GM12878 (cell line): ENCODE data around the gene MRPL49. TPM values are rescaled to one million over a fixed set of nuclear protein-coding genes. Genes with fewer than 3 reads are reported as not detected.
A peak's percentile ranks its signal among the peaks of the same experiment; 100 is the strongest.

ENCODE experiments used
- BACH1 ChIP-seq: fragments of 450-650 bp; IDR thresholded peaks from 2 replicates; pipeline ENCODE4 v1.6.1; 2017; ENCODE audit warnings: mild to moderate bottlenecking, borderline replicate concordance
- CBX5 ChIP-seq: sonication (generic); IDR thresholded peaks from 2 replicates; pipeline ENCODE4 v1.6.1; 2016; ENCODE audit warnings: low read depth, moderate library complexity, mild to moderate bottlenecking, inconsistent platforms
- CHD2 ChIP-seq: IDR thresholded peaks from 2 replicates; pipeline ENCODE4 v1.6.1; 2011; ENCODE audit warnings: low read depth, low read length, improper control_type of control experiment, borderline replicate concordance
- CHD4 ChIP-seq: fragments of 200-600 bp; sonication (generic); IDR thresholded peaks from 2 replicates; pipeline ENCODE4 v1.6.1; 2016; ENCODE audit warnings: mild to moderate bottlenecking
- HDAC6 ChIP-seq: fragments of 200-600 bp; sonication (generic); IDR thresholded peaks from one replicate; pipeline ENCODE4 v1.8.0; 2017; ENCODE audit warnings: antibody characterized with exemption; ENCODE audit not compliant: unreplicated experiment
- JUND ChIP-seq: IDR thresholded peaks from 2 replicates; pipeline ENCODE4 v1.6.1; 2012; ENCODE audit warnings: low read depth, mild to moderate bottlenecking, low read length, improper control_type of control experiment, moderate library complexity
- MXI1 ChIP-seq: fragments of 150-350 bp; IDR thresholded peaks from 2 replicates; pipeline ENCODE4 v1.6.1; 2011; ENCODE audit warnings: low read depth, mild to moderate bottlenecking, inconsistent platforms, low read length, improper control_type of control experiment
- NFYA ChIP-seq: IDR thresholded peaks from 2 replicates; pipeline ENCODE4 v1.6.1; 2011; ENCODE audit warnings: low read depth, mild to moderate bottlenecking, low read length, improper control_type of control experiment, borderline replicate concordance
- POLR2AphosphoS2 ChIP-seq: IDR thresholded peaks from 2 replicates; pipeline ENCODE4 v1.6.1; 2011; ENCODE audit warnings: low read depth, mild to moderate bottlenecking, low read length, improper control_type of control experiment, moderate library complexity
- POU2F2 ChIP-seq: IDR thresholded peaks from 3 replicates; pipeline ENCODE4 v1.6.1; 2011; ENCODE audit warnings: low read depth, mild to moderate bottlenecking, low read length, borderline replicate concordance
- RBBP5 ChIP-seq: fragments of 200-600 bp; sonication (generic); conservative IDR thresholded peaks from 2 replicates; pipeline ENCODE4 v1.6.1; 2016
- SP1 ChIP-seq: IDR thresholded peaks from one replicate; pipeline ENCODE4 v1.6.1; 2011; ENCODE audit warnings: low read depth, low read length
- SREBF2 ChIP-seq: IDR thresholded peaks from 2 replicates; pipeline ENCODE4 v1.6.1; 2012; ENCODE audit warnings: mild to moderate bottlenecking, low read length
- TCF7 ChIP-seq: IDR thresholded peaks from 2 replicates; pipeline ENCODE4 v1.6.1; 2014; ENCODE audit warnings: antibody characterized with exemption, borderline replicate concordance
- polyA plus RNA-seq, 11 experiments: library from polyadenylated mRNA; depleted of rRNA in 4 of 11; unstranded in 6 of 11; stranded (reverse) in 5 of 11; fragments of >200 nt; fragmentation: Nextera tagmentation in 4 of 11; fragmentation: Illumina TruSeq in 1 of 11; extraction: Ambion mirVana in 4 of 11; extraction: Trizol in 1 of 11; gene quantifications; 1 replicate in 1 of 11; 2 replicates in 10 of 11; pipeline versions ENCODE4 v1.2.1 to v1.2.3, GENCODE V29; 2011 to 2016; ENCODE audit warnings: inconsistent platforms in 2 of 11, missing spikeins in 2 of 11, low read depth in 1 of 11
- total RNA-seq, 4 experiments: library from RNA; depleted of rRNA in 3 of 4; stranded (reverse); fragments of >200 nt in 3 of 4; fragmentation: Illumina TruSeq in 1 of 4; extraction: Trizol in 1 of 4; gene quantifications; 2 replicates each; pipeline versions ENCODE4 v1.2.1 to v1.2.3, GENCODE V29; 2013 to 2021
- TF ChIP-seq, protein P1 (sequence below): fragments of 450-650 bp; IDR thresholded peaks from 2 replicates; pipeline ENCODE4 v1.6.1; 2016; ENCODE audit warnings: mild to moderate bottlenecking, moderate library complexity, borderline replicate concordance
- TF ChIP-seq, protein P2 (sequence below): IDR thresholded peaks from 2 replicates; pipeline ENCODE4 v1.6.1; 2012; ENCODE audit warnings: low read depth, low read length, improper control_type of control experiment
- TF ChIP-seq, protein P3 (sequence below): IDR thresholded peaks from 2 replicates; pipeline ENCODE4 v1.6.1; 2011; ENCODE audit warnings: low read depth, low read length, improper control_type of control experiment, borderline replicate concordance
- TF ChIP-seq, protein P4 (sequence below): IDR thresholded peaks from 2 replicates; pipeline ENCODE4 v1.6.1; 2012; ENCODE audit warnings: low read depth, low read length, improper control_type of control experiment
- TF ChIP-seq, protein P5 (sequence below): fragments of 450-650 bp; IDR thresholded peaks from 2 replicates; pipeline ENCODE4 v1.6.1; 2018; ENCODE audit warnings: borderline replicate concordance, mild to moderate bottlenecking; ENCODE audit not compliant: partially characterized antibody

The MRPL49 gene
- total and polyA plus RNA-seq, 10 of the 15 experiments (the other 5 are each of a cell fraction or from before 2014, with no cell fraction given), result 42.0 to 116 (median 71.7) TPM

DNA sequence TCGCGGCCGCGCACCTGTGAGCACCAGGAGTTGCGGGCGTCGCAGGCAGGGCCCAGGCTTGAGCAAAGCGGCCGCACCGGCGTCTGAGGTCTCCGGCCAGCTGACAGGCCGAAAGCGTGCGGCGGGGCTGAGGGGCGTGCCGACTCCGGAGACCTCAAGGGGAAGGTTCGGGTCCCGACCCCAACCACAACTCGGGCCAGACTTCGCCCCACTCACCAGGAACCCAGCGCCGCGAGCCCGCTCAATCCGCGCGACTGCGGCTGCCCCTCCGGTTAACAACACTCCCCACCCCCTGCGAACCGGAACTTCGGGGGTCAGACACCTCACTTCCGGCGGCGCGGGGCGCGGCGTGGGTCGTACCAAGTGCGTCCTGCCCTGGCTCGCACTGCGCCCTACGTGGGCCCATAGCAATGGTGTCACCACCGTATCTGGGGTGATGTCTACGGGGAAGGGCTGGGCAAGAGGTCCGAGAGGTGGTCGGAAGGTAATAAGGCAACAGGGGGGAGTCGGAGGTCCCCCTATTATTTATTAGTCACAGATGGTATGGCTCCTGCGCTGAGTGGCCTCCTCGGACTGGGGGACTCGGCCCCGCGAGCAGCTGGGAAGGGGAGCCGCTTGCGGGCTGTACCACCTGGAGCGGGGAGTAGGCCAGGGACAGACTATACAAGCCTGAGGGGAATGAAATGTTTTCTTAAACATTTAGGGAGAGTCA, 12.3 kb downstream of the MRPL49 start, which contains the start of gene SYVN1 (continued):
- TF ChIP-seq, protein P1, sequence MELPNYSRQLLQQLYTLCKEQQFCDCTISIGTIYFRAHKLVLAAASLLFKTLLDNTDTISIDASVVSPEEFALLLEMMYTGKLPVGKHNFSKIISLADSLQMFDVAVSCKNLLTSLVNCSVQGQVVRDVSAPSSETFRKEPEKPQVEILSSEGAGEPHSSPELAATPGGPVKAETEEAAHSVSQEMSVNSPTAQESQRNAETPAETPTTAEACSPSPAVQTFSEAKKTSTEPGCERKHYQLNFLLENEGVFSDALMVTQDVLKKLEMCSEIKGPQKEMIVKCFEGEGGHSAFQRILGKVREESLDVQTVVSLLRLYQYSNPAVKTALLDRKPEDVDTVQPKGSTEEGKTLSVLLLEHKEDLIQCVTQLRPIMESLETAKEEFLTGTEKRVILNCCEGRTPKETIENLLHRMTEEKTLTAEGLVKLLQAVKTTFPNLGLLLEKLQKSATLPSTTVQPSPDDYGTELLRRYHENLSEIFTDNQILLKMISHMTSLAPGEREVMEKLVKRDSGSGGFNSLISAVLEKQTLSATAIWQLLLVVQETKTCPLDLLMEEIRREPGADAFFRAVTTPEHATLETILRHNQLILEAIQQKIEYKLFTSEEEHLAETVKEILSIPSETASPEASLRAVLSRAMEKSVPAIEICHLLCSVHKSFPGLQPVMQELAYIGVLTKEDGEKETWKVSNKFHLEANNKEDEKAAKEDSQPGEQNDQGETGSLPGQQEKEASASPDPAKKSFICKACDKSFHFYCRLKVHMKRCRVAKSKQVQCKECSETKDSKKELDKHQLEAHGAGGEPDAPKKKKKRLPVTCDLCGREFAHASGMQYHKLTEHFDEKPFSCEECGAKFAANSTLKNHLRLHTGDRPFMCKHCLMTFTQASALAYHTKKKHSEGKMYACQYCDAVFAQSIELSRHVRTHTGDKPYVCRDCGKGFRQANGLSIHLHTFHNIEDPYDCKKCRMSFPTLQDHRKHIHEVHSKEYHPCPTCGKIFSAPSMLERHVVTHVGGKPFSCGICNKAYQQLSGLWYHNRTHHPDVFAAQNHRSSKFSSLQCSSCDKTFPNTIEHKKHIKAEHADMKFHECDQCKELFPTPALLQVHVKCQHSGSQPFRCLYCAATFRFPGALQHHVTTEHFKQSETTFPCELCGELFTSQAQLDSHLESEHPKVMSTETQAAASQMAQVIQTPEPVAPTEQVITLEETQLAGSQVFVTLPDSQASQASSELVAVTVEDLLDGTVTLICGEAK, result peak; percentile 95
- TF ChIP-seq POLR2AphosphoS2 (peak; percentile 72), JUND (peak; percentile 98), HDAC6 (no peak), TCF7 (no peak), SP1 (no peak), CBX5 (no peak), CHD4 (no peak), POU2F2 (peak; percentile 70; the same call in 2 of the 3 replicates), NFYA (no peak), RBBP5 (no peak), BACH1 (peak; percentile 44; the same call in 1 of the 2 replicates), SREBF2 (0 out of 2 replicates have a peak, but pooled peaks have one; percentile 46), CHD2 (peak; percentile 16; the same call in 1 of the 2 replicates), MXI1 (no peak)
- TF ChIP-seq, protein P2, sequence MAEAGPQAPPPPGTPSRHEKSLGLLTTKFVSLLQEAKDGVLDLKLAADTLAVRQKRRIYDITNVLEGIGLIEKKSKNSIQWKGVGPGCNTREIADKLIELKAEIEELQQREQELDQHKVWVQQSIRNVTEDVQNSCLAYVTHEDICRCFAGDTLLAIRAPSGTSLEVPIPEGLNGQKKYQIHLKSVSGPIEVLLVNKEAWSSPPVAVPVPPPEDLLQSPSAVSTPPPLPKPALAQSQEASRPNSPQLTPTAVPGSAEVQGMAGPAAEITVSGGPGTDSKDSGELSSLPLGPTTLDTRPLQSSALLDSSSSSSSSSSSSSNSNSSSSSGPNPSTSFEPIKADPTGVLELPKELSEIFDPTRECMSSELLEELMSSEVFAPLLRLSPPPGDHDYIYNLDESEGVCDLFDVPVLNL, result no peak
- TF ChIP-seq, protein P3, sequence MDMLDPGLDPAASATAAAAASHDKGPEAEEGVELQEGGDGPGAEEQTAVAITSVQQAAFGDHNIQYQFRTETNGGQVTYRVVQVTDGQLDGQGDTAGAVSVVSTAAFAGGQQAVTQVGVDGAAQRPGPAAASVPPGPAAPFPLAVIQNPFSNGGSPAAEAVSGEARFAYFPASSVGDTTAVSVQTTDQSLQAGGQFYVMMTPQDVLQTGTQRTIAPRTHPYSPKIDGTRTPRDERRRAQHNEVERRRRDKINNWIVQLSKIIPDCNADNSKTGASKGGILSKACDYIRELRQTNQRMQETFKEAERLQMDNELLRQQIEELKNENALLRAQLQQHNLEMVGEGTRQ, result no peak
- TF ChIP-seq, protein P4, sequence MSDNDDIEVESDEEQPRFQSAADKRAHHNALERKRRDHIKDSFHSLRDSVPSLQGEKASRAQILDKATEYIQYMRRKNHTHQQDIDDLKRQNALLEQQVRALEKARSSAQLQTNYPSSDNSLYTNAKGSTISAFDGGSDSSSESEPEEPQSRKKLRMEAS, result no peak
- TF ChIP-seq, protein P5, sequence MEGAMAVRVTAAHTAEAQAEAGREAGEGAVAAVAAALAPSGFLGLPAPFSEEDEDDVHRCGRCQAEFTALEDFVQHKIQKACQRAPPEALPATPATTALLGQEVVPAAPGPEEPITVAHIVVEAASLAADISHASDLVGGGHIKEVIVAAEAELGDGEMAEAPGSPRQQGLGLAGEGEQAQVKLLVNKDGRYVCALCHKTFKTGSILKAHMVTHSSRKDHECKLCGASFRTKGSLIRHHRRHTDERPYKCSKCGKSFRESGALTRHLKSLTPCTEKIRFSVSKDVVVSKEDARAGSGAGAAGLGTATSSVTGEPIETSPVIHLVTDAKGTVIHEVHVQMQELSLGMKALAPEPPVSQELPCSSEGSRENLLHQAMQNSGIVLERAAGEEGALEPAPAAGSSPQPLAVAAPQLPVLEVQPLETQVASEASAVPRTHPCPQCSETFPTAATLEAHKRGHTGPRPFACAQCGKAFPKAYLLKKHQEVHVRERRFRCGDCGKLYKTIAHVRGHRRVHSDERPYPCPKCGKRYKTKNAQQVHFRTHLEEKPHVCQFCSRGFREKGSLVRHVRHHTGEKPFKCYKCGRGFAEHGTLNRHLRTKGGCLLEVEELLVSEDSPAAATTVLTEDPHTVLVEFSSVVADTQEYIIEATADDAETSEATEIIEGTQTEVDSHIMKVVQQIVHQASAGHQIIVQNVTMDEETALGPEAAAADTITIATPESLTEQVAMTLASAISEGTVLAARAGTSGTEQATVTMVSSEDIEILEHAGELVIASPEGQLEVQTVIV, result peak; percentile 43
